Glomerular endothelial cell (primary cell): Measurements from ENCODE around the gene GATM. TPM values are rescaled to one million over a fixed set of nuclear protein-coding genes. Genes with fewer than 3 reads are reported as not detected.
"Not testable (repeated sequence)": the region's sequence is repeated elsewhere in the genome, so short reads cannot be mapped to it uniquely, and the experiment has no call there.

ENCODE experiments used
- DNase-seq: peaks from one replicate; pipeline ENCODE4 v3.0.0-alpha.2; 2011; ENCODE audit warnings: low read depth, low spot score; ENCODE audit errors: extremely low read depth
- total RNA-seq: library from RNA; depleted of rRNA; stranded (reverse); fragments of >200 nt; gene quantifications from 2 replicates; pipeline ENCODE4 v1.2.3, GENCODE V29; 2015

Gene GATM
- total RNA-seq, 1 donor from 2014 or later, result not detected

DNA sequence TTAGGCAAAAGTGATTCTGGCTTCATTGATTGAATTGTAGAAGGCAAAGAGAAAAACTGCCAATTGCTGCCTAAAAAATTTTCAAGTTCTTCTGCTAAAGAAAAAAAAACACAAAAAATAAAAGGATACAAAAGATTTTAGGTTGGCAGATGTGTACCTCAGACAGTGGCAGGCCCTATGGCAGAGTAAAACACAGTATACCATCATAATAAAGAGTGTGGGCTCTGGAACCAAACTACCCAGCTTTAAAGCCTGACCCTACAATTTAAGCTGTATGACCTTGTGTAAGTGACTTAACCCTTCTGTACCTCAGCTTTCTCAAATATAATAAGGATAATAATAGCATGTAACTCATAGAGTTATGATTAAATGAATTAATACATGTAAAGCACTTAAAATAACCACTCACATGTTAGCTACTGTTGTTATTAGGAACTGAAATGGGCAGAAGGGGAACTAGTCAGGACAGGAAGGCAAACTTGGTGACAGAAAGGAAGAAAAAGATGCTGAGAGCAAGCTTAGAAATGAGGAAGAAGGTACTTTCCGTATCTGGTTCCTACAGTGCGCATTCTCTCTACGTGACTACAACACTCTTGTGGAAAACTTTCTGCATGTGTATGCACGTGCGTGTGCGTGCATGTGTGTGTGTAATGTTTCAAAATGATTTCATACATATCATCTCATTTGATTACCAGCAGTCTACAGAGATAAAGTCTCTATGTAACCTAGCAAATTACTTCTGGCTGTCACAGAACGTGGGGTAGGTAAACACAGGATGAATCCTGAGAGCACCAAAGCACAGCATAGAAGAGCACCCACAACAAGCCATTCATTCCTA lies 13.6 kb upstream of the GATM start:
- DNase-seq, result no peak

DNA sequence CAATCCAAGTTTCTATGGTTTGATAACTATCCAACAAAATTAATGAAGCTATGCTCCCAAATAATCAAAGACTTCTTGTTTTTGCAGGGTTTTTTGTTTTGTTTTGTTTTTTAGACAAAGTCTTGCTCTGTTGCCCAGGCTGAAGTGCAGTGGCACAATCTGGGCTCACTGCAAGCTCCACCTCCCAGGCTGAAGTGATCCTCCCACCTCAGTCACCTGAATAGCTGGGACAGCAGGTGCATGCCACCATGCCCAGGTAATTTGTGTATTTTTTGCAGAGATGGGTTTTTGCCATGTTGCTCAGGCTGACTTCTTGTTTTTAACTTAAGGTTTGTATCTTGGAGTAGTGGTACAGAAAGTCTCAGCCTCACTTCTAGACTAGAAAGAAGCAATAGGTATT lies 11.0 kb upstream of the GATM start:
- DNase-seq, result no peak

GRCh38 chr15:45387380-45388007 lies 9.2 kb upstream of the GATM start:
- DNase-seq, result no peak

GRCh38 chr15:45386974-45387373 lies 8.6 kb upstream of the GATM start:
- no peak for DNase-seq

- no peak for DNase-seq
Observed at GRCh38 chr15:45386420-45386819, 8.1 kb upstream of the GATM start.

- no peak for DNase-seq
Observed at GRCh38 chr15:45385590-45385989, 7.2 kb upstream of the GATM start.

DNA sequence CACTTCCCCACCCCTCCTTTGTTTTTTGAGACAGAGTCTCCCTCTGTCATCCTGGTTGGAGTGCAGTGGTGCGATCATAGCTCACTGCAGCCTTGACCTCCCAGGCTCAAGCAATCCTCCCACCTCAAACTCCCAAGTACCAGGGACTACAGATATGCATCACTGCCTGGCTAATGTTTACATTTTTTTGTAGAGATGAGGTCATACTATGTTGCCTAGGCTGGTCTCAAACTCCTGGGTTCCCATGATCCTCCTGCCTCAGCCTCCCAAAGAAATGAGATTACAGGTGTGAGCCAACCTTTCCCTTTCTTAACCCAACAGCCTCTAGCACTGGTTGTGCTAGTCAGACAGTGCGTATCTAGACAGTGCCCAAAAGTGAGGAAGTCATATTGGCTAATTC lies 6.4 kb upstream of the GATM start:
- no peak for DNase-seq

DNA sequence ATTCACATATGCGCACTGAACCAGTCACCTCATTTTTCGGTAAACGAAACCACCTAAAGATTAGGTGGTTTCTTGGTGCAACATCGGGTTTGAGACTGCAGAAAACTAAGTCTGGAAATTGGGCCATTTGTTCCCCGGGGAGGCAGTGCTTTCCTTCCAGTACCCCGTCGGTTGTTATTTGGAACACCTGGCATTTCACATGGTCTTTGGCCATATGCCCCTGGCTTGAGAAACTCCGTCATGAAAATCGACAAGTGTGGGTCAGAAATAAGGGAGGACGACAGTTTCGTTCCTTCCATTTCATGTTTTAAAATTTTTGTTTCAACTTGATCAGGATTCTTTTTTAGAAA lies 544 bp upstream of the GATM start:
- DNase-seq, result no peak

DNA sequence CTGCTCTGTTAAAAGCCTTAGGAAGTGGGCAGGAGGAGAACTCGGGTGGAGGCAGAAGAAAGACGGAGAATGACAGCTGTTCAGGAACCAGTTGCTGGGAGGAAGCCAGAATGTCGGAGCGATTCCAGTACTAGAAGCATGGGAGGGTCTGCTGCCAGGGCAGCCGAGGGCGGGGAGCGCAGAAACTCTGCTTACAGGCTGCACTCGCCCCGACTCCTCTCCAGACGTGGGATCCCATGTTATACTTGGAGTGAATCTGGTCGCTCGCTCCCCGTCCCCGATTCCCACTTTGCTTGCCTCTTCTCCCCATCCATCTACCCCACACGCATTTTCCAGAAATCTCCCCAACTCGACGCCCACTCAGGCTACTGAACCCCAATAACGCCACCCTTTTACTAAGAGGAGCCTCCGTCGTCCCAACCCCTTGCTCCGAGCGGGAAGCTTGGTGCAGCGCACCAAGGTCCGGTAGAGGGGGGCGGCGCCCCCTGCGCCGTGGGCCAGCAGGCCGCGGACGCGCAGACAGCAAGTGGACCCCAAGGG lies 665 bp downstream of the GATM start:
- no peak for DNase-seq

DNA sequence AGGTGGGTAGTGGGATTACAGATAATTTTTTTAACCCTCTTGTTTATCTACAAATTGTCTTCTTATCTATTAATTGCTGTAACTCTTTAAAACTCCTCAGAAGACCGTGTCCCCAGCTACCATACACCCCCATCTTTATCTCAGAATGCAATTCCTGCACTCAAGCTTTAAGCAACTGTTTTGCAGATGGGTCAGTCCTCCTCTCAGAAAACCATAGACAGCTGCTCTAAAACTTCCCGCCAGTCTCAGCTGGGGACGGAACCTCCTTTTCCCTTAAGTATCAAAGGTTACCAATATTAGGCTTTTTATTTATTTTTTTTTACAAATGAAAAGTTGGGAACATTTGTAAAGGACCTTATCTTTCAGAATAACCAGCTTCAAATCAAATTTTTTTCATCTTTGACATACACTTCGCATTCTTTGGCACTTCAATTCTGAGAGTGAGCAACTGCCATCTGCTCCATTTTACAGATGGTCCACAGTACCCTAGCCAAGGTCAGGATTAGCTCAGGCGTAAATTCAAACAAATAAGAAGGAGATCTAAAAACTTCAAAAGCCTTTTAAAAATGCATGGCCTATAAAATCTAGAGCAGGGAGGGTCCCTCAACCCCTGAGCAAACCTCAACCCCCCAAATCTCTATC lies 1.3 kb downstream of the GATM start:
- no peak for DNase-seq

DNA sequence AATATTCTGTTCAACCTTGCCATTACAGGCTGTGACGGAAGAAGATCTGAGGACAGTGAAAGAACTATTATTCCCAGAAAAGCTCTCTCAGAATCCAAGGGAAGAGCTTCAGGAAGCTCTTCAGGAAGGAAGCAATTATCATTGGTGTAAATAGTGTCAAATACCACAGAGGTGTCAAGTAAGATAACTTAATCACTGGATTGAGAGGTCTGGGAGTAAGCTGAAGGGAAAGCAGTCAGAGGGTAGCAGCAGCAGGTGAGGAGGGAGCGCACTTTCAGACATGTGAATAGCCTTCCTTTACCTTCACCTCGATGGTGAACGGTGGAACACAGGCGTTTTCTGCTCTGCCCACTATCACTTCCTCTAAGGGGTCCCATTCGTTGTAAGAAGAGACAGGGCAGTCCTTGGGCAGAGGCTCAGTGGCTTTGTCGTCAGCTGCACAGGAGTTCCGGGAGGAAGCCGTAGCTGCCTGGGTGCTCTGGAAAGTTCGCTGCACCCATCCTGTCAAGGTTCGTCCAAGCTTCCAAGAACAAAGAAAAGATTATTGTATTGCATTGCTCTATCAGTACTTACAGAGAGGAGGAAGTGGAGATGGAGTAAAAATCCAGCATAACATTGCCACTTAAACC lies 1.9 kb downstream of the GATM start:
- no peak for DNase-seq

DNA sequence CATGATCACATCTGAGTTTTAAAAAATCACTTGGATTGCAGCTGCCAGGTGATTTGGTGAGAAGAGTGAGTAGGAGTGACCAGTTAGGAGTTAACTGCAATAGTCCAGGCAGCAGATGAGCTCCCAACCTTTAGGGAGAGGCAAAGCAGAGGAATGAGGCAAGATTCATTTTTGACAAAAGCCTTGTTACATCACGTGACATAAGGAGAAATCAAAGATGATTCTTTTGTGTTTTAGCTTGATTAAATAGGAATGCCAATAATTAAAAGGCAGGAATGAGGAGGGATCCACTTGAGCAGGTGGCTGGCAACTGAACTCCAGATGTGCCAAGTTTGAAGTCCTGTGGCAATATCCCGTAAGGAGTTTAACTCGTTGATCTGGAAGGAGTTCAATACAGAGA lies 2.5 kb downstream of the GATM start:
- DNase-seq, result no peak

DNA sequence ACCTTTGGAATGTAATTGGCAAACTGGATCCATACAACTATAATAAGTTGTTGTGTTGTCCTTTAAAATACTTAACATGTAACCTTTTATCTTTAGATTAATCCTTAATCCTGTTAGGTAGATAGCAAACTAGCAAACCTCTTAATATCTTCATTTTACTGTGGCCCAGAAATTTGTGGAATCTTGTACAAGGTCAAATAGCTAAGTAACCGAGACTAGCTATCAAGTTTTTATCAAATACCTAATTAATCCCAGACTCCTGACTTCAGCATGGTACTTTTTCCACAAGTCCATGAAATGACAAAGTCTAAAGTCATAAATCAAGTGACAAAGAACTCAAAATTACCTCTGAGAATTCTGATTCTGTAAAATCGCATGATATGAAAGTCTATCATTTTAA lies 4.4 kb downstream of the GATM start:
- DNase-seq, result no peak

DNA sequence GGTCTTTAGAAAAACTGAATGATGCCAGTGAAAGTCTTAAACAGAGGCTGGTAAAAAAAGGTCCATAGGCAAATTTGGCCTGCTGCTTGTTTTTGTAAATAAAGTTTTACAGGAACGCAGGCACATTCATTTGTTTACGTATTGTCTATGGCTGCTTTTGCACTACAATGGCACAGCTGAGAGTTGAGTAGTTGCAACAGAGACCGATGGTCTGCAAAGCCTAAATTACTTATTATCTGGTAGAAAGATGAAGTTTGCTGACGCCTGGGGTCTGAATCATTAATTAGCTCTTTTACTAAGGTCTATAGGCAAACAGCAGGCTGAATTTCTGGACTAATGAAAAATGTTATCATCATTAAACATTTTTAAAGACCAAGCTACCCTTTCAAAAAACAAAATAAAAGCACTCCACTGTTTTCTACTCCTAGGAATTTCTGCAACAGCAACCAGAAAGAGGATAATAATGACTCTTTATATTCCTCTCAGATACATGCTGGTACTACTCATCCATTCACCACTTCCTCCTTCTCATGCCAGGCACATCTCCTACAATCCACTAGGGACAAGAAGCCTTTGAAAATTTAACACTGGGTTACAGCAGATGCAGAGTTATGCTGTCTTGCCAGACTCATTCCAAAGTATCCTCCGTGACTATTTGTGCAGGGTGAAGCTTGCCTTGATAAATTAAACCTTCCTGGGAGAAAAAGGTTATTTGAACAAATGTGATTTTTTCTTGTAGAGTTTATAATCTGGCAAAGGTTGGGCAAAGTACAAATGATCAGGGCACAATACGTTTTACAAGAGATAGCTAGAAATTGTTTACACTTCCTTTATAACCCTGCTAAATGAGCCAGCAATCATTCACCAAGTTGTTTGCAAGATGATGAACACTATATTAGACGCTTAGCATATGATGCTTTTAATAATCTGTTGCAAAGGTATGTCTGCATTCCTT lies 6.0 kb downstream of the GATM start:
- no peak for DNase-seq

- no peak for DNase-seq
Observed at GRCh38 chr15:45371546-45371945, 6.8 kb downstream of the GATM start.

- not testable (repeated sequence) for DNase-seq
Observed at GRCh38 chr15:45370042-45370441, 8.3 kb downstream of the GATM start.

- not testable (repeated sequence) for DNase-seq
Observed at GRCh38 chr15:45367222-45367621, 11.1 kb downstream of the GATM start.

DNA sequence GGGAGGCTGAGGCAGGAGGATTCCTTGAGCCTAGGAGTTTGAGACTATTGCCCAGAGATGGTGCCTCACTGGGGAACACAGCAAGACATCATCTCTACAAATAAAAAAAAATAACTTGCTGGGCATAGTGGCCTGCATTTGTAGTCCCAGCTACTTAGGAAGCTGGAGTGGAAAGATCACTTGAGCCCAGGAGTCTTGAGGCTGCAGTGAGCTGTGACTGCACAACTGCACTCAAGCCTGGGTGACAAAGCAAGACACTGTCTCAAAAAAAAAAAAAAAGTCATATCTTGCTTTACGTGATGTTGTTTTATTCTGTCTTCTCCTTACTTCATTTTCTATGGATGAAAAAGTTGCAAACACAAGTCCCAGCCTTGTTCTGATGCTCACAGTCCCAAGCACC lies 14.1 kb downstream of the GATM start:
- DNase-seq, result no peak

DNA sequence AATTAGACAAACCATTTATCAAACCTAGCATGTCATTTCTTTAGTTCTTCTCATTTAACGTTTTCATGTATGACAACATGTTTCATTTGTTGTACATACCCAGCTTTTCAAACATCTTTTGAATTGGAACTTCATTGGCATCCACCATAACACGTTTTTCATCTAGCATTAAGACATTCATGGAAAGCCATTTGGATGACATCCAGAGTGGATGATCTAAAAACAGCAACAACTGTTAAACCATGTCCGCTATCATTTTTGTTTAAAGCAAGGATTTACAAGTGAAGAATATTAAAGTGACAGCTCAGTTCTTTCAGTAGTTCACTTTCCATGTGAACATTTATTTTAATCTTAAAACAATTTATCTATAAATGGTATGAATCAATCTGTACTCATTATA lies 14.5 kb downstream of the GATM start:
- no peak for DNase-seq

DNA sequence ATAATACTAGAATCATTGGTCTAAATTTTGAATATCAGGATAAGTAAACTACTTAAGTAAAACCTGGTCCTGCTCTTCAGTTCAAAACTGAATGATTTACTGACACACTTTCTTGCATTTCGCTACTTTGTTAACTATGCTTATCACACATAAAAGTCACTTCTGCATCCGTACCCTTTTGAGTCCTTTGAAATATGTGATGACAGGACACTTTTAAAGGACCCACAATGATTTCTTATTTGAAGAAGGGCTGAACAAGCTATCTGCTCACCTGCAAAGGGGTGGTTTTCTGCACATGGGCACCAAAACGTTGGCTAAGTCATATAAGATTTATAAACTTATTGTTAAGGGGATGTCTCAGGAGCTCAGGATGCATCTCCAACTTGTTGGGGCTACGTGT lies 15.0 kb downstream of the GATM start:
- DNase-seq, result no peak
